GM10266 (cell line): ENCODE data around the gene NANS.

Experiments
- DNase-seq: peaks from one replicate; pipeline ENCODE4 v3.0.0; 2012; ENCODE audit errors: extremely low spot score
- TF ChIP-seq, protein P1 (sequence below): IDR thresholded peaks from 2 replicates; pipeline ENCODE4 v1.5.1; 2012; ENCODE audit warnings: mild to moderate bottlenecking, low read depth; ENCODE audit not compliant: control insufficient read depth, insufficient read depth; ENCODE audit errors: missing control alignments

NANS gene

DNA sequence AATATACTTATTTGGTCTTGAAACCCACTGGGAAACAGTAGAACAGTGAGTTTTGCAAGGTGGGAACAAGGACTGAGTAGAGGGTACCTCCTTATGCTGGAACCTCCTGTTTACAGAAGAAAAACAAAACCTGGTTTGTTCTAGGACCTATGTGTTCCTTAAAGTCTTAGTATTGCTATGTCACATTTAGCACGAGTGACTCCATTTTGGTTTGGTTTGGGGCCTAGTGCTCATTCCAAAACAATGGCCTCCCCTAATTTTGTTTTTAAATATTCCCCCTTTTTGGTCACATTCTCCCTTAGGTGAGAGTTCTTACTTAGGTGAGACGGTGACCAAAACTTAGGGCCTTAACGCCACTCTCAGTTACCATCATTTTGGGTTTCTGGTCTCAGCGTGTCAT lies 6.2 kb upstream of the NANS start:
- no peak for DNase-seq
- TF ChIP-seq, protein P1, sequence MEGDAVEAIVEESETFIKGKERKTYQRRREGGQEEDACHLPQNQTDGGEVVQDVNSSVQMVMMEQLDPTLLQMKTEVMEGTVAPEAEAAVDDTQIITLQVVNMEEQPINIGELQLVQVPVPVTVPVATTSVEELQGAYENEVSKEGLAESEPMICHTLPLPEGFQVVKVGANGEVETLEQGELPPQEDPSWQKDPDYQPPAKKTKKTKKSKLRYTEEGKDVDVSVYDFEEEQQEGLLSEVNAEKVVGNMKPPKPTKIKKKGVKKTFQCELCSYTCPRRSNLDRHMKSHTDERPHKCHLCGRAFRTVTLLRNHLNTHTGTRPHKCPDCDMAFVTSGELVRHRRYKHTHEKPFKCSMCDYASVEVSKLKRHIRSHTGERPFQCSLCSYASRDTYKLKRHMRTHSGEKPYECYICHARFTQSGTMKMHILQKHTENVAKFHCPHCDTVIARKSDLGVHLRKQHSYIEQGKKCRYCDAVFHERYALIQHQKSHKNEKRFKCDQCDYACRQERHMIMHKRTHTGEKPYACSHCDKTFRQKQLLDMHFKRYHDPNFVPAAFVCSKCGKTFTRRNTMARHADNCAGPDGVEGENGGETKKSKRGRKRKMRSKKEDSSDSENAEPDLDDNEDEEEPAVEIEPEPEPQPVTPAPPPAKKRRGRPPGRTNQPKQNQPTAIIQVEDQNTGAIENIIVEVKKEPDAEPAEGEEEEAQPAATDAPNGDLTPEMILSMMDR: no peak

DNA sequence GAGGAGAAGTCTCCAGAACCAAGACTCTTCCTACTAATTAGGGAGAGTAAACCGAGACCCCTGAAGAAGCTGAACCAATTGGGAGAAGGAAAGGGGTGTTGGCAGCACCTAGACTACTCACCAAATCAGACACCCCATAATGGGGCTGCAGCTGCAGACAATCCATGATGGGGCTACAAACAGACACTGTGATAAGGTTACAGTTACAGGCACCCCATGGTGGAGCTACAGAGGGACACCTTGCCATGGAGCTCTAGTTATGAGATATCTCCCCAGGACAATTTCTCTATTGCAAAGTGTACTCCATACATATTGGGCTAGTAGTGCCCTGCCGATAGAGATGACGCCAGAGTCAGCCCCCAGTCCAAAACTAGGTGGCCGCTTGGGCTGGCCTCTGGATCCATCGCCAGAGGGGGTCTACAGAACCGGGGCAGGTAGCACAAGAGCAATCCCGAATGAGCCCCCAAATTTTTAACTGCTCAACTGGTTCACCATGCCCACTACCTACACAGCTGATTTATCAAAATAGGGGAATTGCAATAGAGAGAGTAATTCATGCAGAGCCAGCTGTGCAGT lies 2.1 kb upstream of the NANS start:
- TF ChIP-seq, protein P1: no peak
- DNase-seq: no peak

DNA sequence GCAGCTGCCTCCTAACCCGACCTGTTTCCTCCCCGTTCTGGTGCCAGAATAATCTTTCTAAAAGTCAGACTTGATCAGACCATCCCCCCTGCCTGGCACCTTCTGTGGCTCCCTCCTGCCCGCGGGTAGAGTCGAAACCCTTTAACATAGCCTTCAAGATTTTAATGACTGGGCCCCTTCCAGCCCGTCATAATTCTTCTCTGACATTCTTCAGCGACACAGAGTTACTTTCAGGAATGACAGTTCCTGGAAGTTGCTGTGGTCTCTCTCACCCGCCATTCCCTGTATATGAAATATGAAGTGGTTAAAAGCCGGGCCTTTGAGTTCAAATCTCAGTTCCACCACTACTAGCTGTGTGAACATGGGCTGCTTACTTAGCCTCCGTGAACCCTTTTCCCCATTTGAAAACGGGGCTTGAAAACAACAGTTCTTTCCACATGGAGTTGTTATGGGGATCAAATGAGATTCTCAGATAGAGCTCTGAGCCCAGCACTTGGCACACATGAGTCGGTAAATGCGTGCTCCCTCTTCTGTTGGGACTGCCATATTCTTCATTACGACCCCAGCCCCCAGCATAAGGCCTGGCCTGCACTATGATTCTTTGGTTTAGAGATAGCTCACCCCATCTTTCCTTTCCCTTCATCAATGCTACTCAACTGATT lies 737 bp downstream of the NANS start:
- TF ChIP-seq, protein P1: no peak
- DNase-seq: peak; percentile 15

DNA sequence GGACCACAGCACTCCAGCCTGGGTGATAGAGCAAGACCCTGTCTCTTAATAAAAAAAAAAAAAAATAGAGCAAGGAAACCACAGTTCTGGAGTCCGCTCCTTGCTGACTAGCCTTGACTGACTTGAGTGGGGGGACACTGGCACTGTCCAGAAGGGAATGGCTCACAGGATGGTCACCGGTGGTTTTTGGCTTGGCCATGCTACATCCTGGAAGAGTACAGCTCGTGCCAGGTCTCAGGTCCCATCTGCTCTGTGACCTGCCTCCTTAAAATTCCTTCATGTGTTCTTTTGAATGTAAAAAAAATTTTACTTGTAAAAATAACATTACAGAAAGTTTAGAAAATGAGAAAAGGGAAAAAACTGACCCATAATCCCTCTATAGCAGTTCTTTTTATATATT lies 5.6 kb downstream of the NANS start:
- TF ChIP-seq, protein P1: no peak
- DNase-seq: no peak

DNA sequence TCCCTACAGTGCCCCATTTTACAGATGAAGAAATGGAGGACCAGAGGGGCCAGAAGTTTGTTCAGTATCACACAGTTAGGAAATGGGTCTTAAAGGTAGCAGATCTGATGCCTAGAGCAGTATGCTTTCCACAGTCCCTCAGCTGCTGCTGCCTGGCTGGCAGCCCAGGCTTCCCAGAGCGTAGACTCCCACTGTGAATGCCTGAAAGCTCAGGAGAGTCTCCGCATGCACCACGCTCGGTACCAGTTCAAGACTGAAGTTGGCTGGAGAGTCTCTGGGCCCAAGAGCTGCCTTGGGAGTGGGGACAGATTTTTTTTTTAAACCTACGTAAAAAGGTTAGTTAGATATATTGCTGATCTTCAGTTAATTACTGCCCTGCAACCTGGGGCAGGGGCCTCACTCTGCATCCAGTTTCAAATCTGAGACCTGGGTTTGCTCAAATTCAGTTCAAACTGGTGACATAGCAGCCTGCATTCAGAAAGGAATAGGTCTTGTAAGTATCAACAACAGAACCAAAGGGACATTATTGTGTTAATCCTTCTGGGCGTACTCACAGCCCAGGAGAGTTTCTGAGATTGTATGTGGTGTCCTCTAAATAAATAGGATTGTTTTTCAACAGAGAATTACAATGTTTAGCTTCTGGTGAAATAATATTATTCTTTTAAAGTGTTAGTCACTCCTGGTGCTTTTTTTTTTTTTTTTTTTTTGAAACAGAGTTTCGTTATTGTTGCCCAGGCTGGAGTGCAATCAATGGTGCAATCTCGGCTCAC lies 8.3 kb downstream of the NANS start:
- TF ChIP-seq, protein P1: no peak
- peak; percentile 2 for DNase-seq

DNA sequence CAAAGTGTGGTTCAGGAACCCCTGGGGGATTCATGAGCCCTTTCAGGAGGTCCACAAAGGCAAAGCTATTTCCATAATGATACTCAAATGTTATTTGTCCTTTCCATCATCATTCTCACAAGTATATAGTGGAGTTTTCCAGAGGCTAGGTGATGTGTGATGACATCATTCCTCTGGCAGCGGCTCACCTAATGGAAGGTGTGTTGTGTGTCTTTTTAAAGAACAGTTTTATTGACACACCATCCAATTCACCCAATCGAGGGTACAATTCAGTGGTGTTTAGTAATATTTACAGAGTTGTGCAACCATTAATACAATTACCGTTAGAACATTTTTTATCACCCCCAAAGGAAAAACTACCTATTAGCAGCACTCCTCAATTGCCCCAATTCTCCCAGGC lies 9.7 kb downstream of the NANS start:
- TF ChIP-seq, protein P1: no peak

DNA sequence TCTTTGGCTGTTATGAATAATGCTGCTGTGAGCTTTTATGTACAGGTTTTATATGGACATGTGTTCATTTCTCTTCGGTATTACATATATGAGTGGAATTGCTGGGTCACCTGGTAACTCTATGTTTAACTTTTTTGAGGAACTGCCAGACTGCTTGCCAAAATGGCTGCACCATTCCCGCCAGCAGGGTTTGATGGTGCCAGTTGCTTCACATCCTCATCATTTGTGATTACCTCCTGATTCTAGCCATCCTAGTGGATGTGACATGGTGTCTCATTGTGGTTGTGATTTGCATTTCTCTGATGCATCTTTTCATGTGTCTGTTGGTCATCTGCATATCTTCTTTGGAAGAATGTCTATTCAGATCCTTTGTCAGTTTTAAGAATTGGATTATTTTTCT lies 10.7 kb downstream of the NANS start:
- TF ChIP-seq, protein P1: no peak

More for the DNA sequence above, 9.7 kb downstream of the NANS start:
- DNase-seq: no peak

More for the DNA sequence above, 10.7 kb downstream of the NANS start:
- DNase-seq: no peak
